ENCODE data around the gene ALG14. TPM values are rescaled to one million over a fixed set of nuclear protein-coding genes. Genes with fewer than 3 reads are reported as not detected.
"Not testable (repeated sequence)": the region's sequence is repeated elsewhere in the genome, so short reads cannot be mapped to it uniquely, and the experiment has no call there.

The ALG14 gene
- total RNA-seq, 3 donors from 2014 or later, result 1.2 to 1.6 (median 1.4) TPM

DNA sequence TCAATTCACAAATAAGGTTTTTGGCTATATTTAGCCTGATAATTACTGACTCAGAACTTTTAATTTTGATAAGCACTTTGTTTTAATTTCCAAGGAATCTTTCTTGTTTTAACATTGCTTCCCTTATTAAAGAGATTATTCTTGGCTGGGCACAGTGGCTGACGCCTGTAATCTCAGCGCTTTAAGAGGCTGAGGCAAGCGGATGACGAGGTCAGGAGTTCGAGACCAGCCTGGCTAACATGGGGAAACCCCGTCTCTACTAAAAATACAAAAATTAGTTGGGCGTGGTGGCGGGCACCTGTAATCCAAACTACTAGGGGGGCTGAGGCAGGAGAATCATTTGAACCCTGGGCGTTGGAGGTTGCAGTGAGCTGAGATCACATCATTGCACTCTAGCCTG lies 13.8 kb downstream of the ALG14 start:
- intact Hi-C loops (cut with DNase I; ENCODE audit: low total_unique reads), result no loop called here
- H3K4me1 ChIP-seq, result no peaks in the 10 kb centered on the region
- no peaks in the 10 kb centered on the region for H3K36me3 ChIP-seq
- no peak for TF ChIP-seq POLR2AphosphoS5 (IDR thresholded peaks at IDR 0.05)
- TF ChIP-seq, protein P1, sequence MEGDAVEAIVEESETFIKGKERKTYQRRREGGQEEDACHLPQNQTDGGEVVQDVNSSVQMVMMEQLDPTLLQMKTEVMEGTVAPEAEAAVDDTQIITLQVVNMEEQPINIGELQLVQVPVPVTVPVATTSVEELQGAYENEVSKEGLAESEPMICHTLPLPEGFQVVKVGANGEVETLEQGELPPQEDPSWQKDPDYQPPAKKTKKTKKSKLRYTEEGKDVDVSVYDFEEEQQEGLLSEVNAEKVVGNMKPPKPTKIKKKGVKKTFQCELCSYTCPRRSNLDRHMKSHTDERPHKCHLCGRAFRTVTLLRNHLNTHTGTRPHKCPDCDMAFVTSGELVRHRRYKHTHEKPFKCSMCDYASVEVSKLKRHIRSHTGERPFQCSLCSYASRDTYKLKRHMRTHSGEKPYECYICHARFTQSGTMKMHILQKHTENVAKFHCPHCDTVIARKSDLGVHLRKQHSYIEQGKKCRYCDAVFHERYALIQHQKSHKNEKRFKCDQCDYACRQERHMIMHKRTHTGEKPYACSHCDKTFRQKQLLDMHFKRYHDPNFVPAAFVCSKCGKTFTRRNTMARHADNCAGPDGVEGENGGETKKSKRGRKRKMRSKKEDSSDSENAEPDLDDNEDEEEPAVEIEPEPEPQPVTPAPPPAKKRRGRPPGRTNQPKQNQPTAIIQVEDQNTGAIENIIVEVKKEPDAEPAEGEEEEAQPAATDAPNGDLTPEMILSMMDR (IDR thresholded peaks at IDR 0.05), result no peak
- H3K9me3 ChIP-seq, result no peaks in the 10 kb centered on the region
- no peak overlapping the region for H3K27ac ChIP-seq
- no peaks in the 10 kb centered on the region for H3K27me3 ChIP-seq
- no peak overlapping the region for H3K4me3 ChIP-seq
- DNase-seq (ENCODE audit: low spot score in 2 of 2), result no peak

DNA sequence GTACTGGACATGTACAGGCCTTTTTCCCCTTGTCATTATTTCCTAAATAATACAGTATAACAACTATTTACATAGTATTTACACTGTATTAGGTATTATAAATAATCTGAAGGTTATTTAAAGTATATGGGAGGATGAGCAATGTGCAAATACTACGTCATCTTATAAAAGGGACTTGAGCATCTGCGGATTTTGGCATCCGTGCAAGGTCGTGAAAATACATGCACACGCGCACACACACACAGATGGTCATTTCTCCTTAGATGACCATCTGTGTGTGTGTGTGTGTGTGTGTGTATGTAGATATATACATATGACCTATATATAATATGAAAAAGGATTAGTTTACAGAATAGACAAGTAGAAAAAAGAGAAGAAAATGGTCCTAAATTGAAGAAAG lies 15.4 kb downstream of the ALG14 start:
- Histone ChIP-seq H3K9me3 (no peaks in the 10 kb centered on the region), H3K4me3 (no peak overlapping the region), H3K27me3 (no peaks in the 10 kb centered on the region), H3K36me3 (no peaks in the 10 kb centered on the region), H3K27ac (no peak overlapping the region), H3K4me1 (no peaks in the 10 kb centered on the region)
- no peak for TF ChIP-seq POLR2AphosphoS5 (IDR thresholded peaks at IDR 0.05)
- TF ChIP-seq POLR2A (IDR thresholded peaks at IDR 0.05), result no peak
- TF ChIP-seq, protein P1 (IDR thresholded peaks at IDR 0.05), result no peak
- intact Hi-C loops (cut with DNase I; ENCODE audit: low total_unique reads), result no loop called here
- no peak for DNase-seq (ENCODE audit: low spot score in 2 of 2)

DNA sequence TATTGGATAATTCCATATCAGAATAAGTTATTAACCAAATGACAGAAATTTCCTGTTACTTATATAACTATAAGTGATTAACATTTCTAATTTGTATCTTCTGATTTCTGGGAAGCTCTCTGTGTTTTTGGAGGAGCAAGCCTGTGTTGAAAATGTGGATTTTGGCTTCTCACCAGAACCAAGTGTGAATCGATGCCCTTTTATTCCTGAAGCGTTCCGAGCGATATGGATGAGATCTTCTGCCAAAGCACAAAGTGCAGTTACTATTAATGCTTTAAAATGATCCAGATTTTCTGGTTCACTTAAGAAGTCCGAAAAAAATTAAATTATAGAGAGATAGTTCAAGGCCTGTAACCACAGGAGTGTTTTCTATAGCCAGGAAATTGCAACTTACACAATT lies 22.8 kb downstream of the ALG14 start:
- no peak for TF ChIP-seq POLR2AphosphoS5 (IDR thresholded peaks at IDR 0.05)
- H3K27ac ChIP-seq, result no peak overlapping the region
- no peak overlapping the region for H3K4me3 ChIP-seq
- no peaks in the 10 kb centered on the region for H3K4me1 ChIP-seq
- DNase-seq (ENCODE audit: low spot score in 2 of 2), result no peak
- no peaks in the 10 kb centered on the region for H3K27me3 ChIP-seq
- no peaks in the 10 kb centered on the region for H3K36me3 ChIP-seq
- intact Hi-C loops (cut with DNase I; ENCODE audit: low total_unique reads), result loop anchor here (10.0 kb wide), 1 partner anchor 195 kb away; no protein-coding TSS in a partner anchor
- no peaks in the 10 kb centered on the region for H3K9me3 ChIP-seq

DNA sequence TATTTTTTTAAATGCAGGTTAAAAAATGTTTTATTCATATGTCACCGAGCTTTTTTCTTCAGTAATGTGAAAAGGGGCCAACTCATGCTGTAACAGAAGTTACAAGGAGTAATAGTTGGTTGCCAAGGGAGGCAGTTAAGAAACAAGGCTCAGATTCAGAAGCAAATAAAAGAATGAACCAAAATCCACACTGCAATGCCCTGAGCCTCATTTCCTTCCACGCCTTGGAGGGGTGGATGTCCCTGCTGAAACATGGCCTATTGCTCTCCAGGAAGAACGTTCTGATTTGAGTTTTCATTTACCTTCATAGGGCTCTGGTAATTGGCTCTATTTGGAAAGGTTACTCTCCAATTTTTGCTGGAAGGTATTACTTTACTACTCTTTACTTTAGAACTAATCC lies 24.4 kb downstream of the ALG14 start:
- intact Hi-C loops (cut with DNase I; ENCODE audit: low total_unique reads), result loop anchor here (10.0 kb wide), 1 partner anchor 194 kb away; no protein-coding TSS in a partner anchor
- H3K4me3 ChIP-seq, result no peak overlapping the region
- TF ChIP-seq POLR2AphosphoS5 (IDR thresholded peaks at IDR 0.05) (no peak), POLR2A (IDR thresholded peaks at IDR 0.05) (no peak)
- TF ChIP-seq, protein P1 (IDR thresholded peaks at IDR 0.05), result no peak

DNA sequence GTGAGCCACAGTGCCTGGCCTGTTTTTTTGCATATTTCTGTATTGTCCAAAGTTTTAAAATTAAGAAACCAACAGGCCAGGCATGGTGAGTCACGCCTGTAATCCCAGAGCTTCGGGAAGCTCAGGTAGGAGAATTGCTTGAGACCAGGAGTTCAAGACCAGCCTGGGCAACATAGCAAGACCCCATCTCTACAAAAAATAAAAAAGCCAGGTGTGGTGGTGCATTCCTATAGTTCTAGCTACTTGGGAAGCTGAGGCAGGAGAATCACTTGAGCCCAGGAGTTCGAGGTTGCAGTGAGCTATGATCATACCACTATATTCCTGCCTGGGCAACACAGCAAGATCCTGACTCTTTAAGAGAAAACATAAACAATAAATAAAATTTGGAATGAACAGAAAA lies 25.1 kb downstream of the ALG14 start:
- not testable (repeated sequence) for H3K36me3 ChIP-seq; H3K27ac ChIP-seq; DNase-seq (ENCODE audit: low spot score in 2 of 2); H3K27me3 ChIP-seq; H3K4me3 ChIP-seq; H3K4me1 ChIP-seq; H3K9me3 ChIP-seq
- intact Hi-C loops (cut with DNase I; ENCODE audit: low total_unique reads), result loop anchor here (10.0 kb wide), 1 partner anchor 193 kb away; no protein-coding TSS in a partner anchor

More for the DNA sequence above, 24.4 kb downstream of the ALG14 start:
- Histone ChIP-seq H3K9me3 (no peaks in the 10 kb centered on the region), H3K27me3 (no peaks in the 10 kb centered on the region), H3K4me1 (no peaks in the 10 kb centered on the region), H3K36me3 (no peaks in the 10 kb centered on the region), H3K27ac (no peak overlapping the region)
- no peak for DNase-seq (ENCODE audit: low spot score in 2 of 2)

DNA sequence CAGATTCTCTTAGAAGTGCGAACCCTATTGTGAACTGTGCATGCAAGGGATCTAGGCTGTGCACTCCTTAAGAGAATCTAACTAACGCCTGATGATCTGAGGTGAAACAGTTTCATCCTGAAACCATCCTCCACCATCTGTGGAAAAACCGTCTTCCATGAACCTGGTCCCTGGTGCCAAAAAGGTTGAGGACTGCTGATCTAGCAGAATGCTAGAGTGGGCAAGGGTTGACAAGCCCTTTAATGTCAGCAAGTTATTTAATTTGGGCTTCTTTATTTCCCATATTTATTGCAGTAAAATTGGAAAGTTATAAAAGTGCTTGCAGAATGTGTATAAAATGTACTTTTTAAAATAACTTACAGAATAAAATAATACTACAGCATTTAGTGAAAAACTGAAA lies 26.4 kb downstream of the ALG14 start:
- DNase-seq (ENCODE audit: low spot score in 2 of 2), result no peak
- intact Hi-C loops (cut with DNase I; ENCODE audit: low total_unique reads), result loop anchor here (10.0 kb wide), 1 partner anchor 192 kb away; no protein-coding TSS in a partner anchor
- Histone ChIP-seq H3K27me3 (no peaks in the 10 kb centered on the region), H3K36me3 (no peaks in the 10 kb centered on the region), H3K9me3 (no peaks in the 10 kb centered on the region), H3K4me3 (no peak overlapping the region), H3K27ac (no peak overlapping the region), H3K4me1 (no peaks in the 10 kb centered on the region)
- TF ChIP-seq, protein P1 (IDR thresholded peaks at IDR 0.05), result no peak
- TF ChIP-seq POLR2AphosphoS5 (IDR thresholded peaks at IDR 0.05), result no peak
- TF ChIP-seq POLR2A (IDR thresholded peaks at IDR 0.05), result no peak
